ENCODE data around the gene P3H1. TPM values are rescaled to one million over a fixed set of nuclear protein-coding genes. Genes with fewer than 3 reads are reported as not detected.
A peak's percentile ranks its signal among the peaks of the same experiment; 100 is the strongest.

The P3H1 gene
- total RNA-seq, 4 donors from 2014 or later: 9.4 to 26.8 (median 13.5) TPM

DNA sequence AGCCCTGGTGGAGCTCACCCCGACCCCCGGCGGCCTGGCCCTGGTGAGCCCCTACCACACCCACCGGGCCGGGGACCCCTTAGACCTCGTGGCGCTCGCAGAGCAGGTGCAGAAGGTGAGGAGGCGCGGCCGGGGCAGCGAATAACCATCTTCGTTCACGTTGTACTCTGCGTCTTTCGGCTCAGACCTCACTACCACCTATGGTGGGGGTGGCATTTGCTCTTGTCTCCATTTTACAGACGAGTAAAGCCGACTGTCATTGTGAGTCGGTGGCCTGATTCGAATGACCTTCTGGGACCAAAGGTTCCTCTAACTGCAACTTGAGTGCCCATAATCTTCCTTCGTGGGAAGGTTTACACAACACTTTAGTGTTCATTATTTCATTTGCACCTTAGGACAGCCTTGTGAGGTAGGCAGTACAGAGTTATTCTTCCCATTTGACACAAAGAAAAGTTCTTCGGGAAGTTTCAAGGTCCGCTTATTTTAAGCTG lies 727 bp upstream of the P3H1 start:
- peak overlapping the region; percentile 96 for H3K4me3 ChIP-seq (ENCODE audit: low read depth, poor library complexity, severe bottlenecking)
- DNase-seq (ENCODE audit: low spot score in 2 of 2): no peak
- intact Hi-C loops (cut with DNase I; ENCODE audit: low total_unique reads): no loop called here
- TF ChIP-seq CTCF (IDR thresholded peaks at IDR 0.05) (no peak), POLR2A (IDR thresholded peaks at IDR 0.05) (no peak)
- WGBS, 2 donors: 3% methylated on average over 15 to 21 of the region's 23 CpGs

DNA sequence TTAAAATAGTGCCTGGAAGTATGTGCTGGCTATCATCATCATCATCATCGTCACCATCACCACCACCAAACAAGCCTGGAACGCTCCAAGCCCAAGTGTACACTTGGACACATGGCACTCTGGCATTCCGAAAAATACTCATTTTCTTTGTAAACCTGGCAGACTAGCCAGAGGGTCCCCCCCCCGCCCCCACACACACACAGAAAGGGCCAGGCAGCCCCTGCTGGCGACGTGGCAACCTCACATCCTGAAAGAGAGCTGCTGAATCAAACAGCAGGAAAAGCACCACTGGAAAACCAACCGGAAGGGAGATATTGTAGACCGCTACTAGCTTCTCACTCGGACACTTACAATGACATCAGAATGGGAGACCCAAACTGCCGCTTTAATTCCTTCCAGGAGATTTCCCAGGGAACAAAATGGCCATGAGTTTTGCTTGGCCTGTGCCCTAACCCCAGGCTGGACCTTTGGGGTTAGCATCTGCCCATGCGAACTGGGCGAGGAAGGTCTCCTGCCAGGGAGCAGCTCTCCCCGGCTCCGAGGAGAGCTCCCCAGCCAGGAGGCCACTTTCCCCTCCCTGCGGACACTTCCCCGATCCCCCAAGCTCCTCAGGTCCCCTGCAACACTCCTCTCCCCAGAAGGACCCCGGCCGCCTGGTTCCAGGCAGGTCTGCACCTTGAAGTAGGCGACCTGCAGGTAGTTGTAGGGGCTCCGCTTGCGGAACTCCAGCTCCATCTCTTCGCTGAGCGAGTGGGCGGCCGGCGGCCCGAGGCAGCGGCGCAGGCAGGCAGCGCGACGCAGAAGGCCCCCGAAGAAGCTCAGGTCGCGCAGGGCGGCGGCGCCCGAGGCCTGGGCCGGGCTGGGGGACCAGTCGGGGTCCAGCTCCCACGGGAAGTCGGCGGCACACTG lies 742 bp downstream of the P3H1 start:
- 1 to 3% methylated on average over 17 to 21 of the region's 44 CpGs for WGBS, 2 donors
- peak in 1 of 2 donors; percentile 88 for DNase-seq (ENCODE audit: low spot score in 2 of 2)
- H3K4me3 ChIP-seq (ENCODE audit: low read depth, poor library complexity, severe bottlenecking): peak overlapping the region; percentile 83
- intact Hi-C loops (cut with DNase I; ENCODE audit: low total_unique reads): no loop called here
- TF ChIP-seq CTCF (IDR thresholded peaks at IDR 0.05) (no peak), POLR2A (IDR thresholded peaks at IDR 0.05) (no peak)

GRCh38 chr1:42765269-42765668 lies 1.6 kb downstream of the P3H1 start:
- peak overlapping the region; percentile 83 for H3K4me3 ChIP-seq (ENCODE audit: low read depth, poor library complexity, severe bottlenecking)
- TF ChIP-seq CTCF (IDR thresholded peaks at IDR 0.05): no peak
- TF ChIP-seq POLR2A (IDR thresholded peaks at IDR 0.05): no peak
- WGBS, 2 donors: 16 to 22% methylated on average over 7 of the region's 7 CpGs
- no peak for DNase-seq (ENCODE audit: low spot score in 2 of 2)
- intact Hi-C loops (cut with DNase I; ENCODE audit: low total_unique reads): no loop called here

GRCh38 chr1:42762269-42762668 lies 4.6 kb downstream of the P3H1 start:
- DNase-seq (ENCODE audit: low spot score in 2 of 2): peak in 1 of 2 donors; percentile 71
- 67 to 70% methylated on average over 5 of the region's 5 CpGs for WGBS, 2 donors
- intact Hi-C loops (cut with DNase I; ENCODE audit: low total_unique reads): no loop called here
- TF ChIP-seq CTCF (IDR thresholded peaks at IDR 0.05) (no peak), POLR2A (IDR thresholded peaks at IDR 0.05) (no peak)
- H3K4me3 ChIP-seq (ENCODE audit: low read depth, poor library complexity, severe bottlenecking): no peak overlapping the region

DNA sequence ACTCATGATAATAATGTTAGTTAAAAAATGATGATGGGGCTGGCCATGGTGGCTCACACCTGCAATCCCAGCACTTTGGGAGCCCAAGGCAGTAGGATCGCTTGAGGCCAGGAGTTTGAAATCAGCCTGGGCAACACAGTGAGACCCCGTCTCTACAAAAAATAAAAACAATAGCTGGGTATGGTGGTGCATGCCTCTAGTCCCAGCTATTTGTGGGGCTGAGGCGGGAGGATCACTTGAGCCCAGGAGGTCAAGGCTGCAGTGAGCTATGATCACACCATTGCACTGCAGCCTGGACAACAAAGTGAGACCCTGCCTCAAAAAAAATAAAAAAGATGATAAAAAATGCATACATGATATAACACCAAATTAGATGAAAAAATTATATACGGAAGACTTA lies 5.3 kb downstream of the P3H1 start:
- H3K4me3 ChIP-seq (ENCODE audit: low read depth, poor library complexity, severe bottlenecking): no peak overlapping the region
- no peak for DNase-seq (ENCODE audit: low spot score in 2 of 2)
- TF ChIP-seq POLR2A (IDR thresholded peaks at IDR 0.05) (no peak), CTCF (IDR thresholded peaks at IDR 0.05) (no peak)
- intact Hi-C loops (cut with DNase I; ENCODE audit: low total_unique reads): no loop called here
- WGBS, 2 donors: 91 to 96% methylated on average over 4 of the region's 4 CpGs
